GM21390 (cell line): ENCODE measurements around the gene MAD1L1.
A peak's percentile ranks its signal among the peaks of the same experiment; 100 is the strongest.

Source experiments
- ATAC-seq: cut with Tn5 transposase; IDR thresholded peaks from one replicate; pipeline ENCODE4 v1.9.1; 2021; ENCODE audit not compliant: unreplicated experiment

MAD1L1 gene

DNA sequence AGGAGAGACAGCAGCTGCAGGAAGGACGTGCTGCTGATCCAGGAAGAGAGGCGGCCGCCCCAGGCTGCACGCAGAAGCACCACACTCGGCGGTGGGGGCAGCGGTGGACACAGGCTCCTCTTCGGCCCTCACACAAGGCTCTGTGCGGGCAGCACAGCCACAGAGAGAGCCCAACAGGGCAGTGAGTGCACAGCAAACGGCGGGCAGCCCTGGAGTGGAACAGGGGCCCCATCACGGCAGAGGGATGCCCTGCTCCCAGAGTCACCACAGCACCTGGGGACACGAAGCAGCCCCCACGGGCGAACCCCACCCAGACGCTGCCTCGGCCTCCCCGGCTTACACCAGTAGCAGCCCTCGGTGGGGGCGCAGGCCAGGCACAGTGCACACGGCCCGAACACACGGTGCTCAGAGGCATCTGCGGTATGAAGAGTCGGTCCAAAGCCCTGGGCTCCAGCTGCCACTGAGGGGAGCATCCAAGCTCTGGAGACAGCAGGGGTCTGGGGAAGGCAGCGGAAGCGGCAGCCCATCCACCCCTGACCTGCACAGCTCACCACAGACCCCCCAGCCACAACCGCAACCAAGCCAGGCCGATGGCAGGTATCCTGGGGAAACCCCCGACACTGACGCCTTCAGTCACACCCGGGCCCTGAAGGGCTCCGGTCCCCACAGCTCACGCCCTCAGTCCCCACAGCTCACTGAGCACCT, 26.1 kb upstream of the MAD1L1 start:
- ATAC-seq, result peak; percentile 73

DNA sequence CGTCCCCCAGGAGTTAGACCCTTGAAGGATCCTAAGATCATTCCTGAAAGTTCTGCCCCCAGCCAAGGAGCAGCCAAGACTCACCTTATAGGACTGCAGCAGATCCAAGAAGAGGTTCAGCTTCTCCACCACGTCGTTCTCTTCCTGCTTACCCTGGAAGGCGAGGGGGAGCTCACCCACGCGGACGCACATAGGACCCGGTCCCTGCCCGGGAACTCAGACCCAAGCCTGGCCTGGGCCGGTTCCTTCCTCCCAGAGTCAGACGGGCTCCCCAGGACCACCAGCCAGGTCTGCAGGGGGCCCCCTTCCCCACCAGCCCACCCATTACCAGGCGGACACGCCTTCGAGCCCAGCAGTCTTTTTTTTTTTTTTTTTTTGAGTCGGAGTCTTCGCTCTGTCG, 24.9 kb upstream of the MAD1L1 start:
- no peak for ATAC-seq

DNA sequence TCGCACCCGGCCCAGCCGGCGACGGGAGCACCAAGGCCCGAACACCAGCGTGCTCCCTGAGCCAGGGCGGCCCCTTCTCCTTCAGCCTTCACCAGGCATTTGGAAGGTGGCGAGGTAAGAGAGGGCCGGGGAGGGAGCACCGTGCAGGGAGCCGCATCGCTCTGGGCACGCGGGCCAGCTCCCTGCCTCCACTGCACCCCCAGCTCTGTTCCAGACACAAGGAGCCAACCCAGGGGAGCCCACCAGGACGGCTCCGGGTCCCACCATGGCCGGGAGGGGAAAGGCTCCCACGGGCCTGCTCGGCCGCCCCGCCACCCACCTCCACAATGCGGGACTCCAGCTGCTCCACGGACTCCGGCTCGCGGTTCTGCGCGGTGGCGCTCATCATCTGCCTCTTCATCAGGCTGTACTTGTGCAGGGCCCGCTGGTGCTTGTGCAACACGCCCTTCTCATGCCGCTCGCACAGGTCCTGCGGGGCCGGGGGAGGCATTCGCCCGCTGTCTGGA, 24.4 kb upstream of the MAD1L1 start:
- no peak for ATAC-seq

DNA sequence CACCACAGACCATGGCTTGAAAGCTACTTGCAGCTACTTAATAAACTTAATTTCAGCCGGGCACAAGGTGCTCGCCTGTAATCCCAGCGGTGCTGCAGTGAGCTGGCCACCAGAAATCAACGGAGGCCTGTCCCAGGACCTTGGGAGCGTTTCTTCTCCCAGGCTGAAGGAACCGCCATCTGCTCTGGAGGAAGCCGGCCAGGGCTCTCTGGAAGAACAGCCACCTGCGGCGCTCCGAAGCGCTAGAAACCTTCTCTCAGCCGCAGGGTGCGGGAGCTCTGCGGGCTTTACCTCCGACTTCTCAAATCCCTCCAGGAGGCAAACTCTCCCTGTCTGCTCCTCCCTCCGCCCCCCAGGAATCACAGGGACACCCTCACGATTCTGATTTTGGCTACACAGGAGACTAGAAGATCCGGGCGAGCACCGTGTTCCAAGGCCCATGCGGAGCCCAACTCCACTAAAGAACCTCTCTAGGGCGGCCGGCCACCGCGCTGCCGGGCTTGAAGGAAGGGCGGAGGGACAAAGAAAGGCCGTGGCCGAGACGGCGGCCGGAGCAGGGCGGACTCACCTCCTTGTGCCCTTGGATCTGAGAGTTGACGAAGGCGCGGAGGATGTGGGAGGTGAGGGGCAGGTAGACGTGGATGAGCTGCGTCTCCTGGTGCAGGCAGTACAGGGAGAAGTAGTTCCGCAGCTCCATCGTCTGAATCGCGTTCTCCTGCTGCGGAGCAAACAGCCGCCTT, 23.7 kb upstream of the MAD1L1 start:
- no peak for ATAC-seq

DNA sequence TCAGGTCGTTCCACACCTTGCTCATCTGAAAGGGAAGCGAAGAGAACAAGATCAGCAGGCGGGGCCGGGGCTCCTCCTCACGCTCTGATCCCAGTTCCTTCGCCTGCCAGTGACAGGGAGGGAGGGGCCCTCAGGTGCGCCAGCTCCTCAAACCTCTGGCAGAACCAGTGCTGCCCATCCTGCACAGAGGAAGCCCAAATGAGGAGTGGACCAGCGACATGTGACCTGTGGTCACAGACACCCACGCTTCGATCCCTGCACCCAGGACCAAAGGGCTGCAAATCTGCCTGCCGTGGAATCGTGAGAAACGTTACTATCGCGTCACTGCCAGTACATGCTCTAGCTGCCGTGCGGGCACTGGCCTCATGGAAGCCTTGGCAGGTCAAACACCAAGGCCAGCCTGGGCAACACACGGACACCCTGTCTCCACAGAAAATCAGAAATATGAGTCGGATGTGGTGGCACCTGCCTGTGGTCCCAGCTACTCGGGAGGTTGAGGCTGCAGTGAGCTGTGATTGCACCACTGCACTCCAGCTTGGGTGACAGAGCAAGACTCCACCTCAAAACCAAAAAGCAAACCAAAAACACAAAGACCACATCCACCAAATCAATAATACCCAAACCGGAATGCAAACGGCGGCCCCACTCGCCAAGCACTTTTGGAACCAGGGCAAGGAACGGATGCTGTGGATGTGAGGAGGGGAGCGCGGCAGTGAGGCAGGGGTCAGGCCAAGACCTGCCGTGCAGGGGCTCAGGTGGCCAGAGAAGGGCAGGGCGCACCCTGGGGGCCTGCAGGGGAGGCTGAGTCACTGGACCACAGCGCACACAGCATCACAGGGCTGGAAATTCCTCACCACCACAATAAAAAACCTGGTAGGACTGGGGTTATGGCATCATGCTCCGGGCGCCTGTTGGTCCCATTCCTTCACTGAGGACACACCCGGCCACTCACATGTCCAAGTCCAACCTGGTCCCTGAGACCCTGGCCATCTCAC, 22.7 kb upstream of the MAD1L1 start:
- no peak for ATAC-seq

DNA sequence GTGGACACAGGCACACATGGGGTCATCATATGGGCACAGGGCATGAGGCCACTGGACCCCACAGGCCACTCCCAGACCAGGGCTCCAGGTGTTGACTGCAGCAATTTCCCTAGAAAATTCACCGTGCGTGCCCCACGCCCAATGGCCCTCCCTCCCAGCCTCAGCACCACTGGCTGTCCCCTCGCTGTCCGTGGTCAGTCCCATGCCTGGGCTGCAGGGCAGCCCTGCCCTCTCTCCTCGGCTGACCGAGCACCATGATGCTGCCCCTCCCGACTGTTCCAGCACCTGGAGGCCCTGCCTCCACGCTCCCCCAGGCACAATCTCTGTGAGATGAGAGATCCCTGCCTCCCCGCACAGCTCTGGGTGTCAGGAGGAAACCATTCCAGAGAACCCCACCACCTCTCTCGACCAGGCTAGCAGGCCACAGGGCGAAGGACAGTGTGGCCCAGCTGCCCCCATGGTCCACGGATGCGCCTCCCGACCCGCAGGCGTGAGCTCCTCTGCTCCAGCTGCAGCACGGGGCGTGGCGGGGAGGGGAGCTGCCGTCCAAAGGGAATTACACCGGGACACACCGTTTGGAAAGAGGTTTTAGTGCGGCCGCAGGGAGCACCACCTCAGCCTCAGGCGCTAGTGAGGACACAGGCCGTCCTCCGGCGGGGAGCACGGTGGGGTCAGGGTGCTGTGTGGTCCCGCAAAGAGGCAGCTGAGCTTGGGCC, 21.8 kb upstream of the MAD1L1 start:
- ATAC-seq, result no peak

DNA sequence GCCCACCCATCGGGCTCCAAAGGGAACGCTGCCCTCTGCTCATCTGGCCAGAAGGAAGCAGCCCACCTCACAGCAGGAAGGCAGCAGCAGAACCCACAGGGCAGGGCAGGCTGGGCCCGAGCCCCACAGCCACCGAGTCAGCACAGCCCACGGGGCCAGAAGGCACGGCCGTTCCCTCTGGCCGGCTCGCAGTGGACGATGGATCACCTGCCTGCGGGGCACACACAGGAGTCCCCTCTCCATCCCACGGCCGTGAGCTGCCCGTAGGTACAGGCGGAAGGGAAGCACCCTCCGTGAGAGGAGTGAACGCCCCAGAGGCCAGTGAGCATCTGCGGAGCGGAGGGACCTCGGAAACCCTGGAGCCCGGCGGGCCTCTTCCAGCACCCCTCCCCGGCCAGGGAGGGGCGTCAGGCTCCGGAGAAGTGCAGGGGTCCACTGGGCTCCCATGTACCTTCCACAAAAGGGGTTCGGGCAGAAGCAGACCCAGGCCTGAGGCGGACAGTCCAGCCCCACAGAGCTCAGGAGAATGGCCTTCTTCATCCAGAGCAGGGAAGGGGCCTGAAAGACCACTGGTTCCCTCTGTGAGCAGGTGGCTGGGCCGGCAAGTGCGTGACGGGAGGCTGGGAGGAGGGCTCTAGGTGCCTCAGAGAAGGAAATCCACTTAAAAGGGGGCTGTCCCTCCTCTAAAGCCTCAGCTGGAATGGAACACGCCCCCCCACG, 20.9 kb upstream of the MAD1L1 start:
- ATAC-seq, result no peak

DNA sequence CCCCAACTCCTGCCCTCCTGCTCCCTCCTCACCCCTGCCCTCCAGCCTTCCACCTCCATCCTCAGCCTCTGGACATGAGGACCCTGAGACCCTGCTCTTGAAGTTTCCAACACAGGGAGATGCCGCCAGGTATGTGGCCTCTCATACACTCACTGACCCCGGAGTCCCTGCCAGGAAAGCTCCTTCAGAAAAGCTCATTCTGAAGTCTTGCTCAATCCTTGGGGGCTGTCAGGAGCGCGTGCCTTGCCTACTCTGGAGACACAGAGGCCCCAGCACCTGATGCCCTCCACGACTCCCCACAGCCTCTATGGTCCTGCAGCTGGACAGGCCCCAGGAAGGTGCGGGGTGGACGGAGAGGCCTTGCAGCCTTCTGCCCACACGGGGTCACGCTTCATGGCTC, 20.3 kb upstream of the MAD1L1 start:
- no peak for ATAC-seq

DNA sequence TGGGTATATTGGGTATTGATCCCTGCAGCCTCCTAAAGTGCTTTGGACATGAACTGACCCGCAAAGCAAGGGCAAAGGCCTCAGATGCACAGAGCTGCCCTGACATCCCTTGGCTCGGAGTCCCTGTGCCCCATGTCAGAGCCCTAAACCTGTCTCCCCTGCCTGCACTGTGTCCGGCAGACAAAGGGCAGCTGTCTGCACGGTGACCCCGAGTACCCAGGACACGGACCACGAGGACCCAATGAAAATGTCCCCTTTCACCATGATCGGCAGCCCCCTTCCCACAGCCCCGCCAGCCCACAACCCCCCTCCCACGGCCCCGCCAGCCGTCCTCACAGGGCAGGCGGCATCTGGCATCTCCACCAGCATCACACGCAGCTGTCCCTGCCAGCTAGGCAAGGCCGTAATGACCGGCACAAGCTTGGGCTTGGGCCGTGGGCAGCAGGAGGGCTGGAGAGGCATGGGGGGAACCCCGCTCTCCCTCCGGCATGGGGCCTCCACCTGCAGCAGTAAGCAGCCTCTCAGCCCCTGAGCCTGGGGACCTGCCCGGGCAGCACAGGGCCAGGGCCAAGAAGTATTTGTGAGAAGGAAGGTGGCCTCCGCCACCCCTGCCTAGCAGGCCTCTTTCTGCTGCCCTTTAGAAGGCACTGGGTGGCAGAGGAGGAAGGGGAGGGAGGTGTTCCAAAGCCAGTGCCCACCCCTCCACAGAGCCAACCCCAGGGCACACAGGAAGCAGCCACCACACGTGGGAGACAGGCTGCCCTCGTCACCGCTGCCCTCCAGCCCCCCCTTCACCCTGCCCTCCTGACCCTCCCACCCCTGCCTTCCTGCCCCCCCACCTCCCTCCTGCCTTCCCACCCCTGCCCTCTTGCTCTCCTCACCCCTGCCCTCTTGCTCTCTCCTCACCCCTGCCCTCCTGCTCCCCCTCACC, 19.4 kb upstream of the MAD1L1 start:
- no peak for ATAC-seq

DNA sequence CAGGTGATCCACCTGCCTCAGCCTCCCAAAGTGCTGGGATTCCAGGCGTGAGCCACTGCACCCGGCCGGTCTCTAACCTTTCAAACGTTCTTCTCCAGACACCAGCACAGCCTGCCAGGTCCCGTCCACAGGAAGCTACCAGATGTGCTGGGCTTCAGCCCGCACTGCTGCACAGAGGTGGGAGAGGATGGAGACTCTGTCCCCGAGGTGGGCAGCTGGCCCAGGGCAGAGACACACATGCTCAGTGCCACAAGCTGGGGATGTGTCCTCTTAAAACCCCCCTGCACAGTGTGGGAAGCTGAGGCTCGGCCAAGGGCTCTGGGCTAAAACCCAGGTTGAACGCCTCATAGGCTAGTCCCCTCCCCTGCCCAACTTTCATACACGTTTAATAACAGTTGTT, 18.6 kb upstream of the MAD1L1 start:
- ATAC-seq, result no peak

DNA sequence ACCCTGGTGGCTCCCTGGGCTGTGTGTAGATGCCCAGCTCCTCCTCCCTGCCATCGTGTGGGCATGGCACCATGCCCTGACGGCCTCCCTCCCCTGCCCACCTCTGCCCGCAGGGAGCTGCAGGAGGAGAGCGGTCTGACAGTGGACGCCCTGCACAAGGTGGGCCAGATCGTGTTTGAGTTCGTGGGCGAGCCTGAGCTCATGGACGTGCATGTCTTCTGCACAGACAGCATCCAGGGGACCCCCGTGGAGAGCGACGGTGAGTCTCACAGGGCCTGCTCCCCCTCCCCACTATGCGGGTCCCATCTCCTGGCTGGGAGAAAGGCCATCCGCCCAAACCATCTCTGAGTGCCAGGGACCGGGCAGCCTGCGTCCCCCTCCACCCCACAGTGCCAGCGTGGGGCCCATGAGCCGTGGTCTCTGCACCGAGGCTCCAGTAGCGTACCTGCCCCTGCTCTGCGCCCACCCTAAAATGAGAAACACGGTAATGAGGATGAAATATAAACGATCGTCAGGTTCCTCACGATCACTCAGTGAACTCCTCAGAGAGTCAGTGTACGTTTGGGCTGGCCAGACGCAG, 17.1 kb upstream of the MAD1L1 start:
- no peak for ATAC-seq

DNA sequence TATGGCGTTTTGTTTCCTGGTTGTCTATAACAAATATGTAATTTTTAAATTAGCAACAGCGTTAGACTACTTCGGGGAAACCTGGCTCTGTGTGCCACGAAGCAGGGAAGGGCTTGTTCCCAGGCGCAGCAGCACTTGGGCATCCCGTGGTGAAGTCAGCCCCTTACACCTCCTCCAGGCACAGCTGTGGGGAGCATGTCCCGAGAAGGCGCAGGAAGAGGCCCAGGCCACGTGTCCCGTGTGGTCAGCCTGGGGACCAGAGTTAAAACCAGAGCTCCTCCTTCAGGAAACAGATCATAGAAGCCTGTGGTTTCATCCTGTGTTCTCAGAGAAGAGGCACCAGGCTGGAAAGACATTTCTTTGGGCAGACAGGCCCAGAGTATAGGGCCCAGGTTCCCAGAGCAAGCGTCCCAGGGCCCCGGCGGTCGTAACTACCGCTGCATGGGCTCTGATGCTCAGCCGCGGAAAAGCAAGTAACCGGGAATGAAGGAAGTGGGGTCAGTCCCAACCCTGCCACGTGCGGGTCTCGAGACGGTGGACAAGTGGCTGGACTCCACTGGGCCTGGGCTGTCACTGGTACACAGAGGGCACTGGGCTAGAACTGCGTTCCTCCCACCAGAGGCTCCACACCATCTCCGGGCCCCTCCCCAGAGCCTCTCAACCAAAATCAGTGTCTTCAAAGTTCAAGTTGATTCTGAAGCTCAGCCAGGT, 16.4 kb upstream of the MAD1L1 start:
- ATAC-seq, result peak; percentile 64

DNA sequence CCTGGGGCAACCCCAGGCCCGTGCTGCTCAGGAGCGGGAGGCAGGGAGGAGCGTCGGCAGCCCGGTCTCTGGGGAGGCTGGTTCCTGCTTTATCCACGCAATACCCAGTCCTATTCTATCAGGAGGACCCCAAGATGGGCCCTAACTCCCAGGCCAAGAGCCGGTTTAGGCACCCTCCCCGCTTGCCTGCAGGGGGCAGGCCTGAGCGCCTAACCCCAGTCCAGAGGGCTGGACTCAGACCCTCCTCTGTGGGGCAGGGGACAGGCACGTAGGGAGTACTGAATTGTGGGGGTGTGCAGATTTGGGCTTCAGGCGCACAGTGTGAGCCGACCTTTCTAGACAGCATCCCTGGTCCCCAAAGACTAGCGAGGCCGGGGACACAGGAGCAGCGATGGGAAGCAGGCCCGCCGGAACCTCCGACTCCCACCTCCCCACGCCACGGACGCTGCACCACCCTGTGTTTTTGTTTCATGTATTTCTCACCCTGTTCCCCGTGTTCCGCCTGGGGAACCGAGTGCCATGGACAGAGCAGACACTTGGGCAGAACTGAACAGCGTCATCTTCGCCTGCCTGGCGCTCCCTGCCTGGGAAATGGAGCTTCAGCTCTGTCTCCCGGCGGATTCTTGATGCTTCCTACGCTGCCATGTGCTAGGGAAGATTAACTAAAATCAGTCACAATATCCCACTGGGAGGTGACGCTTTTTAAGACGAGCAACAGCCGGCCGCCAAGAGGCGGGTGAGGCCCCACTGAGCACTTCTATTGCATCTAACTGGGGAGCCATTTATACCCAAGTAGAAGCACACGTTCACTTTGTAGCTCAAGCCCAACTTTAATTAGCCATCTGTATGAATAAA, 14.6 kb upstream of the MAD1L1 start:
- no peak for ATAC-seq

DNA sequence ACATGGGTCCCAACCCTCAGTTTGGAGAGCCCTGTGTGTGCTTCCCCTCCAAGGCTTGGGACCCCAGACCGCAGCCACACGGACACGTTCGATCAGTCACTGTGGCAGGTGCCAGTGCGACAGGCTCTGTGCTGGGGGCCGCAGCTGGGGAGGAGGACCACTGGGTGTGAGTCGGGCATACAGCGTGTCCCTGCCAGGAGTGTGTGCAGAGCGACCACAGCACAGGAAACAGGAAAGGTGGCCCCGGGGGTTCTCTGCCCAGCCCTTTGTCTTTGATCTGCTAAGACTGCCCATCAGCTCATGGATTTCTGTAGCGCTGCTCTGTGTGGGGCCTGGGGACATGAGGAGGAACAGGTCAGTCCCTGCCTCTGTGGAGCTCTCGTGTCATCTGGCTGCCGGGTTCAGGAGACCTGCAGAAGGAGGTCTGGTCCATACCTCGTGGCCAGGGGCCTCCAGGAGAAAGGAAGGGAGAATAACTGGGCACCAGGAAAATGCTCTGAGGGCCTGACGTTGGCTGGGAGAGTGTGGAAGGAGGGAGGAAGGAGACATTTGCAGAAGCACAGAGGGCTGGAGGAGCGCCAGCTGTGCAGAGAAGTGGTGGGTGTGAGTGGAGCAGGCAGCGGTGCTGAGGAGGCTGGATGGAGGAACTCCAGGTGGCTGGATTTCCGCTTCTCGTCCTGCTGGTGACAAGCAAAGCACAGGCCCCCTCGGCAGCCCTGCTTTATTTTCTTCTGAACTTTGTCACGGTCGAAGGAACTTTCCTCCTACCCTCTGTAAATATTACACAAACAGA, 13.3 kb upstream of the MAD1L1 start:
- ATAC-seq, result no peak

DNA sequence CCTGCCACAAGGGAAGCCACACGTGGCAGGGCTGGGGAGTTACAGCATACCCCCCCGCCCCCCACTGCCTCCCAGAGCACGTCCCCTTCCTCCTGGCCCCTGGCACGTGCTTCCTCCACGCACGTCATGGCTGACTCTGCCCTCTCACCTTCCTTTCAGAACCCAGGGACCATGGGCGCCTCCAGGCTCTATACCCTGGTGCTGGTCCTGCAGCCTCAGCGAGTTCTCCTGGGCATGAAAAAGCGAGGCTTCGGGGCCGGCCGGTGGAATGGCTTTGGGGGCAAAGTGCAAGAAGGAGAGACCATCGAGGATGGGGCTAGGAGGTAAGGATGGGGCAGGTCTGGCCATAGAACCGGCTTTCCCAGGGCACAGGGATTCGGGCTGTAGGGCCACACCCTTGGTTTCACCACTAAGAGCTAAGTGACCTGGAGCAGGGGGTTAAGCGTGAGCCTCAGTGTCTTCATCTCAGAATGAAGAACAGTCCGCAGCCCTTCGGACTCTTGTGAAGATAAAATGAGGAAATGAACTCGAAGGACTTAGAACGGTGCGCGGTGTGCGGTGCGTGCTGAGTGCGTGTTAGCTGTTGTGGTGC, 11.8 kb upstream of the MAD1L1 start:
- ATAC-seq, result no peak

DNA sequence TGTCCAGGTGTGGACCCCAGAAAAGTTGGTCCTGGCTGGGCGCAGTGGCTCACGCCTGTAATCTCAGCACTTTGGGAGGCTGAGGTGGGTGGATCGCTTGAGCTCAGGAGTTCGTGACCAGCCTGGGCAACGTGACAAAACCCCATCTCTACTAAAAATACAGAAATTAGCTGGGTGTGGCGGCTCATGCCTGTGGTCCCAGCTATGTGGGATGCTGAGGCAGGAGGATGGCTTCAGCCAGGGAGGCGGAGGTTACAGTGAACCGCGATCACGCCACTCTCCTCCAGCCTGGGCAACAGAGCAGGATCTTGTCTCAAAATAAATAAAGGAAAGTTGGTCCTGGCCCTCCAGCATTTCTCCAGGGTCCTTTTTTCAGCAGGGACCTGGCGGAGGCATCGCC, 10.7 kb upstream of the MAD1L1 start:
- ATAC-seq, result no peak
